Osteoblast (primary cell): ENCODE results near the gene PARD3. TPM values are rescaled to one million over a fixed set of nuclear protein-coding genes. Genes with fewer than 3 reads are reported as not detected.

Experiments
- DNase-seq: peaks from one replicate; pipeline ENCODE4 v3.0.0; 2011; ENCODE audit warnings: low spot score, mixed read lengths; ENCODE audit not compliant: insufficient read length; ENCODE audit errors: missing footprints
- H2AFZ ChIP-seq: 2 replicates; pipeline ENCODE4 v1.6.0; 2011; ENCODE audit warnings: mild to moderate bottlenecking, low read length
- H3K27ac ChIP-seq: 2 replicates; pipeline ENCODE4 v1.5.1; 2011; ENCODE audit warnings: mild to moderate bottlenecking, low read depth, low read length, moderate library complexity
- H3K27me3 ChIP-seq: 2 replicates; pipeline ENCODE4 v1.6.0; 2012; ENCODE audit warnings: mild to moderate bottlenecking, control low read depth, inconsistent platforms, low read length, moderate library complexity; ENCODE audit not compliant: insufficient read depth
- H3K36me3 ChIP-seq: 2 replicates; pipeline ENCODE4 v1.5.1; 2011; ENCODE audit warnings: mild to moderate bottlenecking, low read length, control low read depth, moderate library complexity; ENCODE audit not compliant: insufficient read depth
- H3K4me1 ChIP-seq: 2 replicates; pipeline ENCODE4 v1.5.1; 2011; ENCODE audit warnings: mild to moderate bottlenecking, low read length, control low read depth, moderate library complexity; ENCODE audit not compliant: insufficient read depth
- H3K4me2 ChIP-seq: 2 replicates; pipeline ENCODE4 v1.6.0; 2011; ENCODE audit warnings: mild to moderate bottlenecking, low read length; ENCODE audit not compliant: insufficient read depth
- H3K4me3 ChIP-seq: fragments of 200-600 bp; sonication (generic); 3 replicates; pipeline ENCODE4 v1.5.1; 2012; ENCODE audit warnings: mild to moderate bottlenecking, low read length, inconsistent platforms; ENCODE audit not compliant: insufficient read depth
- H3K79me2 ChIP-seq: 2 replicates; pipeline ENCODE4 v1.6.0; 2012; ENCODE audit warnings: mild to moderate bottlenecking, low read length, control low read depth, inconsistent platforms; ENCODE audit not compliant: insufficient read depth
- H3K9me3 ChIP-seq: 2 replicates; pipeline ENCODE4 v1.5.1; 2011; ENCODE audit warnings: low read depth, low read length, control low read depth
- H4K20me1 ChIP-seq: 2 replicates; pipeline ENCODE4 v1.6.0; 2012; ENCODE audit warnings: mild to moderate bottlenecking, low read length, control low read depth; ENCODE audit not compliant: insufficient read depth
- CTCF ChIP-seq: IDR thresholded peaks from 2 replicates; pipeline ENCODE4 v1.5.1; 2011; ENCODE audit warnings: mild to moderate bottlenecking, low read depth, low read length, moderate library complexity; ENCODE audit errors: extremely low read depth
- total RNA-seq: library from RNA; depleted of rRNA; stranded (reverse); fragments of >200 nt; gene quantifications from 2 replicates; pipeline ENCODE4 v1.2.3, GENCODE V29; 2012

Gene PARD3
- total RNA-seq, 1 donor = 71.7 TPM

GRCh38 chr10:34184939-34185386 lies 630.1 kb downstream of the PARD3 start:
- Histone ChIP-seq H3K4me3 (no peak overlapping the region), H3K27ac (no peak overlapping the region)
- DNase-seq = no peak

GRCh38 chr10:34184397-34184796 lies 630.7 kb downstream of the PARD3 start:
- no peaks in the 10 kb centered on the region for H3K36me3 ChIP-seq
- no peaks in the 10 kb centered on the region for H4K20me1 ChIP-seq
- H3K4me3 ChIP-seq = no peak overlapping the region
- H3K79me2 ChIP-seq = no peaks in the 10 kb centered on the region
- H3K9me3 ChIP-seq = no peaks in the 10 kb centered on the region
- H3K27ac ChIP-seq = no peak overlapping the region
- no peak for TF ChIP-seq CTCF
- H3K4me2 ChIP-seq = no peak overlapping the region
- H3K27me3 ChIP-seq = no peaks in the 10 kb centered on the region
- DNase-seq = no peak
- no peaks in the 10 kb centered on the region for H3K4me1 ChIP-seq
- no peak overlapping the region for H2AFZ ChIP-seq

More at GRCh38 chr10:34184939-34185386, 630.1 kb downstream of the PARD3 start:
- no peaks in the 10 kb centered on the region for H3K79me2 ChIP-seq
- H3K4me2 ChIP-seq = no peak overlapping the region
- H3K4me1 ChIP-seq = no peaks in the 10 kb centered on the region
- no peaks in the 10 kb centered on the region for H3K27me3 ChIP-seq
- H3K36me3 ChIP-seq = no peaks in the 10 kb centered on the region
- no peak overlapping the region for H2AFZ ChIP-seq
- no peaks in the 10 kb centered on the region for H4K20me1 ChIP-seq
- no peaks in the 10 kb centered on the region for H3K9me3 ChIP-seq
- TF ChIP-seq CTCF = no peak

GRCh38 chr10:34183016-34183796 lies 631.9 kb downstream of the PARD3 start:
- Histone ChIP-seq H3K4me3 (no peak overlapping the region), H3K79me2 (no peaks in the 10 kb centered on the region), H3K27me3 (no peaks in the 10 kb centered on the region), H3K9me3 (no peaks in the 10 kb centered on the region), H3K36me3 (no peaks in the 10 kb centered on the region), H3K4me1 (no peaks in the 10 kb centered on the region), H3K4me2 (no peak overlapping the region), H4K20me1 (no peaks in the 10 kb centered on the region), H3K27ac (no peak overlapping the region), H2AFZ (no peak overlapping the region)
- no peak for TF ChIP-seq CTCF
- no peak for DNase-seq

- H3K27ac ChIP-seq = no peak overlapping the region
- H4K20me1 ChIP-seq = no peaks in the 10 kb centered on the region
- no peak overlapping the region for H2AFZ ChIP-seq
- H3K4me3 ChIP-seq = no peak overlapping the region
- H3K27me3 ChIP-seq = no peaks in the 10 kb centered on the region
- H3K4me2 ChIP-seq = no peak overlapping the region
- TF ChIP-seq CTCF = no peak
- H3K79me2 ChIP-seq = no peaks in the 10 kb centered on the region
- no peak for DNase-seq
- no peaks in the 10 kb centered on the region for H3K4me1 ChIP-seq
- no peaks in the 10 kb centered on the region for H3K9me3 ChIP-seq
- H3K36me3 ChIP-seq = no peaks in the 10 kb centered on the region
Measured at GRCh38 chr10:34181553-34182300, 633.4 kb downstream of the PARD3 start.
